VCaP (cell line): ENCODE results near the gene HM13.
"Not testable (repeated sequence)": the region's sequence is repeated elsewhere in the genome, so short reads cannot be mapped to it uniquely, and the experiment has no call there.

Source experiments
- H3K27ac ChIP-seq: fragments of 450-650 bp; 2 replicates; pipeline ENCODE4 v1.5.1; 2017
- TF ChIP-seq, protein P1 (sequence below): fragments of 450-650 bp; conservative IDR thresholded peaks from 2 replicates; pipeline ENCODE4 v1.5.1; 2017; ENCODE audit warnings: mild to moderate bottlenecking, moderate library complexity

Gene HM13

DNA sequence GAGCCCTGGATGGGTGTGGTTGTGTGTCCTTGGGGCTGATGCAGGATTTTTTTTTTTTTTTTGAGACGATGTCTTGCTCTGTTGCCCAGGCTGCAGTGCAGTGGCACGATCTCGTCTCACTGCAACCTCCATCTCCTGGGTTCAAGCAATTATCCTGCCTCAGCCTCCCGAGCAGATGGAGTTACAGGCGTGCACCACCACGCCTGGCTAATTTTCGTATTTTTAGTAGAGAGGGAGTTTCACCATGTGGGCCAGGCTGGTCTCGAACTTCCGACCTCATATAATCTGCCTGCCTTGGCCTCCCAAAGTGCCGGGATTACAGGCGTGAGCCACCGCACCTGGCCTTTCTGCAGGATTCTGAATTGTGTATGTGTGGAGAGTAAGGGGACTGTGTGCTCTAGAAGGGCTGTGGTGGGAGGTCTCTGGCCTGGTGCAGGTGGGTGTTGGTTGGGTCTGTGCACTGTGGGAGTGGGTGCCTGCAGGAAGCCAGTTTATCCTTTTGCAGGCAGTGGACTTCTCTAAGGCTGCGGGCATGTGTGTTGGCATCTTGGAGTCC is 79.8 kb downstream of the HM13 start:
- no peak overlapping the region for H3K27ac ChIP-seq
- TF ChIP-seq, protein P1, sequence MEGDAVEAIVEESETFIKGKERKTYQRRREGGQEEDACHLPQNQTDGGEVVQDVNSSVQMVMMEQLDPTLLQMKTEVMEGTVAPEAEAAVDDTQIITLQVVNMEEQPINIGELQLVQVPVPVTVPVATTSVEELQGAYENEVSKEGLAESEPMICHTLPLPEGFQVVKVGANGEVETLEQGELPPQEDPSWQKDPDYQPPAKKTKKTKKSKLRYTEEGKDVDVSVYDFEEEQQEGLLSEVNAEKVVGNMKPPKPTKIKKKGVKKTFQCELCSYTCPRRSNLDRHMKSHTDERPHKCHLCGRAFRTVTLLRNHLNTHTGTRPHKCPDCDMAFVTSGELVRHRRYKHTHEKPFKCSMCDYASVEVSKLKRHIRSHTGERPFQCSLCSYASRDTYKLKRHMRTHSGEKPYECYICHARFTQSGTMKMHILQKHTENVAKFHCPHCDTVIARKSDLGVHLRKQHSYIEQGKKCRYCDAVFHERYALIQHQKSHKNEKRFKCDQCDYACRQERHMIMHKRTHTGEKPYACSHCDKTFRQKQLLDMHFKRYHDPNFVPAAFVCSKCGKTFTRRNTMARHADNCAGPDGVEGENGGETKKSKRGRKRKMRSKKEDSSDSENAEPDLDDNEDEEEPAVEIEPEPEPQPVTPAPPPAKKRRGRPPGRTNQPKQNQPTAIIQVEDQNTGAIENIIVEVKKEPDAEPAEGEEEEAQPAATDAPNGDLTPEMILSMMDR: no peak

DNA sequence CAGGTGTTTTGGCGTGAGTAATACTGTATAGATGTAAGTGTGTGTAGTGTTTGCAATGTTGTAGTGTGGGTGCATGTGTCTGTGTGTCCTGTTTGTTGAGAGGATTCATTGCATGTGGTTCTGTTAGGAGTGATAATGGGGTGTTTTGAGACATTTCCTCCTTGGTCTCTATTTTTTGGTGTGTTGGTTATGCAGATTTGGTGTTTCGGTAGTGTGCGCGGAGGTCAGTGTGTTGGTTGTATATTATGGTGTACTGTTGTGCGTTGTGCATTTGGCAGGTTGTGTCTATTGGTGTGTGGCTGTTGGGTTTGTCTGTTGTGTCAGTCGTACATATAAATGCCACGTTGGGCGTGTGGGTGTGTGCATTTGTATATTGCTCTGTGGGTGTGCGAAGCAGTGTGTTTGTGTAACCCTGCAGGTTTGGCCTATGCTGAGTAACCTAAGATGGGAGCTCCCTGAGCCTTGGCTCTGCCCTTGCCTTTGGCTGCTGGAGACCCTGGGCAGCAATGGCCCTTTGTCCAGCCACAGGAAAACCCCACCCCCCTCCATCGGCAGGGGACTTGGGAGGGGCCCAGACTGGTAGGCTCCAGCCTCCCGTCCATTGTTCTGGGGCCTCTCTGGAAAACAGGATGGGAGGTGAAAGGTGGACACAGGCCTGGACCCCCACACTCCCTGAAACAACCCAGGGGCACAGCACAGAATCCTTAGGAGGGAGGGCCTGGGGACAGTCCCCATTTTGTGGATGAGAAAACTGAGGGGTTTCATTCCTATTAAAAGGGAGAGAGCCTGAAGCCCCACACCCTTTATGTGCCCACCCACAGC is 80.5 kb downstream of the HM13 start:
- TF ChIP-seq, protein P1: no peak
- no peak overlapping the region for H3K27ac ChIP-seq

- TF ChIP-seq, protein P1: no peak
- H3K27ac ChIP-seq: no peak overlapping the region
Measured at GRCh38 chr20:31595380-31595653, 81.1 kb downstream of the HM13 start.

GRCh38 chr20:31595654-31596411 is 81.6 kb downstream of the HM13 start:
- H3K27ac ChIP-seq: no peak overlapping the region
- TF ChIP-seq, protein P1: no peak

- not testable (repeated sequence) for H3K27ac ChIP-seq
Measured at GRCh38 chr20:31596412-31596715, 82.1 kb downstream of the HM13 start.

DNA sequence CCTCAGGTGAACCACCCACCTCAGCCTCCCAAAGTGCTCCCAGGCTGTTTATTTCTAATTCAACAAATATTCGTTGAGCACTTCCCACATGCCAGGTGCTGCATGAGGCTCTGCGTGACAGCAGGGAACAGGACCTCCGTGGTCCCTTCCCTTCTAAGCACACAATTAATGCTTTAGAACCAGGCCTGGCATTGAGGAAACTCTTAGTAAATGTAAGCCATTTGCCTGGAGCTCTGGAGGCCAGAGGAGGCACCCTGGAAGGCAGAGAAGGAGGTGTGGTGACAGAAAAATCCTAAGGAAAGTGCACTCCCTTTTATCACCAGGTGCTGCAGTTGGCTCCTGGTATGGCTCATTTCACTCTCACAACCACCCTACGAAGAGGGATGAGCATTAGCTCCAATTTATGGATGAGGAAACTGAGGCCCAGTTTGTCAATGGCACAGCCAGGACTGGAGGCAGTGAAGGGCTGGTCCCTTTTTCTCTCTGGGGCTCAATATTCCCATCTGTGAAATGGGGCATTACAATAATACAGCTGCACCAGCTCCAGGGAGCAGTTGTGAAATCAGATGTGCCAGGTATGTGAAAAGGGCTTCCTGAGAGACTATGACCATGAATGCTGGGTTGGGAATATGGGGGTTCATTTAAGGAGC is 82.7 kb downstream of the HM13 start:
- TF ChIP-seq, protein P1: no peak
- H3K27ac ChIP-seq: no peak overlapping the region

GRCh38 chr20:31597481-31597855 is 83.2 kb downstream of the HM13 start:
- H3K27ac ChIP-seq: no peak overlapping the region
- TF ChIP-seq, protein P1: no peak
